GM23248 (cell line): ENCODE data around the gene CFDP1.
"Not testable (repeated sequence)": the region's sequence is repeated elsewhere in the genome, so short reads cannot be mapped to it uniquely, and the experiment has no call there.

Experiments
- EZH2 ChIP-seq: fragments of 200-600 bp; sonication (generic); IDR thresholded peaks from 2 replicates; pipeline ENCODE4 v1.6.1; 2018; ENCODE audit warnings: antibody characterized with exemption, mild to moderate bottlenecking; ENCODE audit not compliant: insufficient read depth, poor library complexity, severe bottlenecking
- EZH2phosphoT487 ChIP-seq: fragments of 200-600 bp; sonication (generic); IDR thresholded peaks from 2 replicates; pipeline ENCODE4 v1.6.1; 2018; ENCODE audit warnings: antibody characterized with exemption, moderate library complexity, mild to moderate bottlenecking, low read depth; ENCODE audit not compliant: insufficient read depth

DNA sequence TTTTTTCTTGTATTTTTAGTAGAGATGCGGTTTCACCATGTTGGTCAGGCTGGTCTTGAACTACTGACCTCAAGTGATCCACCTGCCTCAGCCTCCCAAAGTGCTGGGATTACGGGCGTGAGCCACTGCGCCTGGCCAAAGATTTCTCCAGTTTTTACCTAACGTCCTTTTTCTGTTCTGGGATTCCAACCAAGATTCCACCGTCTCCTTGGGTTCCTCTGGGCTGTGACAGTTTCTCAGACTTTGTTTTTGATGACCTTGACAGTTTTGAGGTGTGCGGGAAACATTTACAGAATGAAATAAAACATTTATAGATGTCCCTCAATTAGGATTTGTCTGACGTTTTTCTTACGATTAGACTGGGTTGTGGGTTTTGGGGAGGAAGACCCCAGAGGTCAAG, 163.9 kb downstream of the CFDP1 start:
- TF ChIP-seq EZH2, EZH2phosphoT487: not testable (repeated sequence)
